Rectal smooth muscle tissue (tissue), 1 donor: ENCODE measurements around the gene LOXHD1.

ENCODE experiments used
- H3K27ac ChIP-seq: one replicate; pipeline ENCODE4 v1.7.0; 2013; ENCODE audit warnings: low read depth, low read length, inconsistent platforms
- H3K27me3 ChIP-seq: one replicate; pipeline ENCODE4 v1.7.0; 2013; ENCODE audit warnings: low read length; ENCODE audit not compliant: control insufficient read depth, insufficient read depth
- H3K36me3 ChIP-seq: one replicate; pipeline ENCODE4 v1.7.0; 2013; ENCODE audit warnings: low read length; ENCODE audit not compliant: control insufficient read depth, insufficient read depth
- H3K4me1 ChIP-seq: one replicate; pipeline ENCODE4 v1.7.0; 2013; ENCODE audit warnings: low read length; ENCODE audit not compliant: control insufficient read depth, insufficient read depth
- H3K4me3 ChIP-seq: one replicate; pipeline ENCODE4 v1.7.0; 2013; ENCODE audit warnings: low read length
- H3K9ac ChIP-seq: one replicate; pipeline ENCODE4 v1.7.0; 2013; ENCODE audit warnings: low read length

Gene LOXHD1

GRCh38 chr18:46632401-46633071, 24.5 kb downstream of the LOXHD1 start:
- no peaks in the 10 kb centered on the region for H3K4me1 ChIP-seq
- no peaks in the 10 kb centered on the region for H3K27me3 ChIP-seq
- no peak overlapping the region for H3K27ac ChIP-seq
- no peak overlapping the region for H3K4me3 ChIP-seq
- no peak overlapping the region for H3K9ac ChIP-seq
- no peaks in the 10 kb centered on the region for H3K36me3 ChIP-seq

DNA sequence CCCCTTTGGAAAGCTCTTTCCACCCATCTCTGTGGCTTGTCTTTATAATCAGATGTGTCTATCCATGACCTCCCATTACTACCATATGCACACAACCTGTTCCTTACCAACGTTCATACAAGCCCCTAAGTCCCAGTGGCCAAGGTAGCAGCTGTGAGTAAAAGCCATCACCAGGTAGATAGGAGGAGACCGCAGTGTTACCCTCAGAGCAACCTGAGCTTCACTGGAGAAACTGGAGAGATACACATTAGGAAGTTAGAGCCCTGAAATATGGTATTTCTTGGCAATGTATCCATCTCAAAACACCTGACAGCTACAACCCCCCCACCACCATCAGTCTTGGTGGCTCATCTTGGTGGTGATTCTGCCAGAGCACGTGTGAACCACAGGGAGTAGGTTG, 26.0 kb downstream of the LOXHD1 start:
- no peak overlapping the region for H3K27ac ChIP-seq
- H3K4me3 ChIP-seq = no peak overlapping the region
- no peaks in the 10 kb centered on the region for H3K36me3 ChIP-seq
- H3K4me1 ChIP-seq = no peaks in the 10 kb centered on the region
- H3K9ac ChIP-seq = no peak overlapping the region
- no peaks in the 10 kb centered on the region for H3K27me3 ChIP-seq

DNA sequence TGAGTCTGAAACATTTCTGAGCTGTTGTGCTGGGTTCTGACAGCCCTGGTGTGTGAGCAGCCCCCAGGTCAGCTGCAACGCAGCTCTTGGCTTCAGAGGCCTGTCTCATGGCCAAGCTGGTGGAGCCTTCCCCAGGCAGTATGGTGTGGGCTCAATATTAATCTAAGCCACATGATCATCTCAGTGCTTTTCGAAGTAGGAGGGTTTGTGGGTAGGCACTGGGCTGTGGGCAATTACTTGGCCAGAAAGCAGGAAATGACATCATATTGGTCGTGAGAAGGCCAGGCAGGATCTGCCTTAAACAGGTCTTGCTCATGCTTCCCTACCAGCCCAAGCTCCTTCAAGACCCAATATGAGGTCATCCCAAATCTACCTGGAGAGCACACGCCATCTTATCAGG, 26.9 kb downstream of the LOXHD1 start:
- Histone ChIP-seq H3K9ac (no peak overlapping the region), H3K36me3 (no peaks in the 10 kb centered on the region), H3K4me1 (no peaks in the 10 kb centered on the region), H3K27me3 (no peaks in the 10 kb centered on the region), H3K27ac (no peak overlapping the region), H3K4me3 (no peak overlapping the region)

- Histone ChIP-seq H3K4me3 (no peak overlapping the region), H3K9ac (no peak overlapping the region), H3K27ac (no peak overlapping the region), H3K27me3 (no peaks in the 10 kb centered on the region), H3K36me3 (no peaks in the 10 kb centered on the region), H3K4me1 (no peaks in the 10 kb centered on the region)
Observed at GRCh38 chr18:46629361-46629760, 27.7 kb downstream of the LOXHD1 start.

DNA sequence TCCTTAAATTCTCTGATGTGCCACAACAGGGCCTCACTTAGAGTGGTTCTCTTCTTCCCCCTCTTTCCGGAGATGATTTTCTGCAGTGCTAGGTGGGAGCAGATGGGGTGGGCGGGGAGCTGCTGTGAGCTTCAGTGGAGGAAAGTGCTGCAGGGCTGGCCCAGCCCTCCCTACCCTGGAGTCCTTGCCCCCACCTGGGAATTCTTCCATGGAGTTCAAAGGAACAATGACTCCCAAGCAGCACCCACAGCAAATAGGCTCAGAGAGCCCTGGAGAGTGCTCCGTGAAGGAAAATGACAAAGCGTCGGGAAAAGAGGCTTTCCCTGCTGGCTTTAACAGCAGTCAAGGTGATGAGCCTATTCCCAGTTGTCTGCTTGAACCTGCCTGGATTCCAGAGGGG, 28.8 kb downstream of the LOXHD1 start:
- Histone ChIP-seq H3K27ac (no peak overlapping the region), H3K4me1 (peaks cover 6% of the 10 kb centered on the region), H3K9ac (no peak overlapping the region), H3K36me3 (no peaks in the 10 kb centered on the region), H3K4me3 (no peak overlapping the region), H3K27me3 (no peaks in the 10 kb centered on the region)

- Histone ChIP-seq H3K4me3 (no peak overlapping the region), H3K27me3 (no peaks in the 10 kb centered on the region), H3K9ac (no peak overlapping the region), H3K36me3 (no peaks in the 10 kb centered on the region), H3K27ac (no peak overlapping the region), H3K4me1 (peaks cover 7% of the 10 kb centered on the region)
Observed at GRCh38 chr18:46627136-46627535, 29.9 kb downstream of the LOXHD1 start.

DNA sequence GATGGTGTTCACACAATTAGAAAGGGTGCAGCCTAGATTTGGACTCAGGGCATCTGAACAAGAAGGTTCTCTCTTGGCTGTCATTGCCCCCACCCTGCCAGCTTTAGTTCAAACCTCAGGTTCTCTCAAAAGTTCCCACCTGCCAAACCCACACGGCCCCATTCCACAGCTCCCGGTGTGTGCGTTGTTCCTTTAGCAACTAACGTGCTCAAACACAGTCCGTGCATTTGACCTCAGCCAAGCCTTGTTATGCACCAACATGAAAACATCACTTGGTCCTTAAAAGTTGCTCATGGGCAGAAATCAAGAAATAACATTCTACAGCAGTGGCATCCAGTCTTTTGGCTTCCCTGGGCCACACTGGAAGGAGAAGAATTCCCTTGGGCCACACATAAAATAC, 32.0 kb downstream of the LOXHD1 start:
- Histone ChIP-seq H3K9ac (no peak overlapping the region), H3K4me1 (peaks cover 7% of the 10 kb centered on the region), H3K27me3 (no peaks in the 10 kb centered on the region), H3K4me3 (no peak overlapping the region), H3K27ac (no peak overlapping the region), H3K36me3 (no peaks in the 10 kb centered on the region)

- Histone ChIP-seq H3K4me3 (no peak overlapping the region), H3K36me3 (no peaks in the 10 kb centered on the region), H3K27ac (no peak overlapping the region), H3K27me3 (no peaks in the 10 kb centered on the region), H3K9ac (no peak overlapping the region), H3K4me1 (peaks cover 7% of the 10 kb centered on the region)
Observed at GRCh38 chr18:46624127-46624526, 32.9 kb downstream of the LOXHD1 start.

DNA sequence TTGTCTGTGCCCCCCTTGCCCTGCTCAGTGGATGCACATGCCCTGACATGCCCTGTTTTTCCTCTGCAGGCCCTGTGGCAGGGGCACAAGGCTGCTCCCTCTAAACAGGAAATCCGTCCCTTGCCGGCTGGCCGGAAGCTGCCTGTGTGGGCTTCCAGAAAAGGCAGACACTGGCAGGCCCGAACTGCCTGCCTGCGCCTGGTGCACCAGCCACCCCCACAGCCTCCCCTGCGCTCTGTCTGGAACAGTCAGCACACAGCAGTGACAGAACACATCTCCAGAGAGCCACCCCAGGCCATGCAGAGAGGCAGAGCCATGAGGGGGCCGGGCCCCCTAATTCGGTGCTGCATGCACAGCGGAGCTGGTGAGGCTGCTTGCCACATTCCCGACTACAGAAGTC, 33.5 kb downstream of the LOXHD1 start:
- Histone ChIP-seq H3K27ac (peak overlapping the region; percentile 34), H3K4me3 (no peak overlapping the region), H3K36me3 (no peaks in the 10 kb centered on the region)

DNA sequence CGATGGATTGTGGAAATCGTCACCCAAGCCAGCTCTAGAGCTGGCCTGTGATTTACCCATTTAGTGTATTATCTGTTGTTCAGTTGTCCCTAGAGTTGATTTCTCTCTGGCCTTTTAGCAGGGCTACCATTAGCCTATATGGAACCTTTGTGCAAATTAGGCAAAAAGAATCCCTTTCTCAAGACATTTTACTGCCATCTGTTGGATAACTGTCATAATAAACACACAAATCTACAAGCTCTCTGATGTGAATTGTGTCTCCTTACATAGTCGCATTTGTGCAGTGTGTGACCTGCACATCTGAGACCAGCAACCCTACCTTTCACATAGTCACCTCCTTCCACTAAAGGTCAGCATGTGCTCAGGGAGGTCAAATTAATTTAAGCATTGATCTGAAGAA, 34.0 kb downstream of the LOXHD1 start:
- Histone ChIP-seq H3K4me3 (no peak overlapping the region), H3K27ac (peak overlapping the region; percentile 34), H3K36me3 (no peaks in the 10 kb centered on the region), H3K4me1 (peaks cover 7% of the 10 kb centered on the region), H3K9ac (no peak overlapping the region), H3K27me3 (no peaks in the 10 kb centered on the region)

More for the DNA sequence above, 33.5 kb downstream of the LOXHD1 start:
- Histone ChIP-seq H3K27me3 (no peaks in the 10 kb centered on the region), H3K4me1 (peaks cover 7% of the 10 kb centered on the region), H3K9ac (peak overlapping the region; percentile 12)

GRCh38 chr18:46622451-46622850, 34.6 kb downstream of the LOXHD1 start:
- no peak overlapping the region for H3K9ac ChIP-seq
- no peaks in the 10 kb centered on the region for H3K27me3 ChIP-seq
- no peak overlapping the region for H3K27ac ChIP-seq
- H3K4me3 ChIP-seq = no peak overlapping the region
- H3K4me1 ChIP-seq = peaks cover 7% of the 10 kb centered on the region
- H3K36me3 ChIP-seq = no peaks in the 10 kb centered on the region

DNA sequence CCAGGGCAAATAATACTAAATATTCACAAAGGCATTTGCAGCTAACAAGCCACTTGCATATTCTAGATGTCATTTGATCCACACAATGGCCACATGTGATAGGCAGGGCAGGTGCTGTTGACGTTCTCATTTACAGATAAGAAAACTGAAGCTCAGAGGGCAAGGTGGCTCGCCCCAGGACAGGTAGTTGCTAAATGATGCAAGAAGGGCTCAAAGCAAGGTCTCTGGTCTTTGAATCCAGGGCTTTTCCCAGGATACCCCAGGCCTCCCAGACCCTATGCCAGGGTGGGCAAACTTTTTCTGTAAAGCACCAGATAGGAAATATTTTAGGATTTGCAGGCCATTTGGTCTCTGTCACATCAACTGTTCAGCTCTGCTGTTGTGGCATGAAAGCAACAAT, 35.1 kb downstream of the LOXHD1 start:
- H3K27ac ChIP-seq = no peak overlapping the region
- no peak overlapping the region for H3K9ac ChIP-seq
- H3K4me3 ChIP-seq = no peak overlapping the region
- no peaks in the 10 kb centered on the region for H3K27me3 ChIP-seq
- H3K4me1 ChIP-seq = peaks cover 7% of the 10 kb centered on the region
- no peaks in the 10 kb centered on the region for H3K36me3 ChIP-seq

DNA sequence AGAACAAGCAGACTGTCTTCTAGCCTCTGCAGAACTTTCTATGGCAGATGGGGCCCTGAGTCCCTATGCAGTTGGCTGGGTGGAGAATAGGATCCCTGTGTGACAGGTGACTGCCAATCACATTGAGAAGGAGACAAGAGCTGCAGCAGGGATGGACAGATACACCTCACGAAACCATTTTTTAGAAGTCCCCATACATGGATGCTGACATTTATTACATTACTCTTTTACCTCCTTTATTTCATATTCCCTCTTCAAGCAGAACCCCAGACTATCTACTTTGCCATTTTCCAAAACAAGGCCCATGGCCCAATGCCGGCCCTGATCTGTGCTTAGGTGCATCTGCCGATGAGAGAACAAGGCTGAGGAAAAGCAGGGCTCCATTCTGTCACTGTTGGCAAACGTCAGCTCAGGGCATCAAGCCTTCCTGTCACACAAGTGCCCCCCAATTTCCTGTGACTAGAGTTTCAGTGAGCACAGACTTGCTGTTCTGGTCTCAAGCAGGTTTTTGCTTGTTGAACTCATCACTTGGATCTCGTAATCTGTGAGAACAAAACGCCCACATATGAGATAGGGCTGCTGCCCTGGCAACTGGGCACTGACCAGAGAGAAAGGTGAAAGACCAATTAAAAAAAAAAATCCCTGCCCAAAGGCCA, 35.8 kb downstream of the LOXHD1 start:
- Histone ChIP-seq H3K9ac (no peak overlapping the region), H3K4me1 (peaks cover 7% of the 10 kb centered on the region), H3K27ac (no peak overlapping the region), H3K36me3 (no peaks in the 10 kb centered on the region), H3K27me3 (no peaks in the 10 kb centered on the region), H3K4me3 (no peak overlapping the region)
